ENCODE measurements around the gene DHRS1.

- no peak for TF ChIP-seq CTCF (IDR thresholded peaks at IDR 0.05; ENCODE audit: borderline replicate concordance, extremely low read depth, low read length, poor library complexity, severe bottlenecking)
- no peak for TF ChIP-seq EZH2 (IDR thresholded peaks at IDR 0.05; ENCODE audit: borderline replicate concordance, low read depth, low read length, severe bottlenecking)
Measured at GRCh38 chr14:24298892-24299254, 707 bp downstream of the DHRS1 start.
